Measurements from ENCODE around the gene CALML6.

DNA sequence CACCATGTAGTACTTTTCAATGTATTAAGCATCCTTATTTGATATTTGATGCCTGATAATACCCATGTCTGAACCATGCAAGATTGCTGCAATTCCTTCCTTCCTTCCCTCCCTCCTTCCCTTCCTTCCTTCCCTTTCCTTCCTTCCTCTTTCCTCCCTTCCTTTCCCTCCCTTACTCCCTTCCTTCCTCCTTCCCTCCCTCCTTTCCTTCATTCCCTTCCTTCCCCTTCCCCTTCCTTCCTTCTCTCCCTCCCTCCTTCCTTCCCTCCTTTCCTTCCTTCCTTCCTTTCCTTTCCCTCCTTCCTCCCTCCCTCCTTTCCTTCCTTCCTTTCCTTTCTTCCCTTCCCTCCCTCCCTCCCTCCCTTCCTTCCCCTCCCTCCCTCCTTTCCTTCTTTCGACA, 33.7 kb downstream of the CALML6 start:
- TF ChIP-seq, protein P1, sequence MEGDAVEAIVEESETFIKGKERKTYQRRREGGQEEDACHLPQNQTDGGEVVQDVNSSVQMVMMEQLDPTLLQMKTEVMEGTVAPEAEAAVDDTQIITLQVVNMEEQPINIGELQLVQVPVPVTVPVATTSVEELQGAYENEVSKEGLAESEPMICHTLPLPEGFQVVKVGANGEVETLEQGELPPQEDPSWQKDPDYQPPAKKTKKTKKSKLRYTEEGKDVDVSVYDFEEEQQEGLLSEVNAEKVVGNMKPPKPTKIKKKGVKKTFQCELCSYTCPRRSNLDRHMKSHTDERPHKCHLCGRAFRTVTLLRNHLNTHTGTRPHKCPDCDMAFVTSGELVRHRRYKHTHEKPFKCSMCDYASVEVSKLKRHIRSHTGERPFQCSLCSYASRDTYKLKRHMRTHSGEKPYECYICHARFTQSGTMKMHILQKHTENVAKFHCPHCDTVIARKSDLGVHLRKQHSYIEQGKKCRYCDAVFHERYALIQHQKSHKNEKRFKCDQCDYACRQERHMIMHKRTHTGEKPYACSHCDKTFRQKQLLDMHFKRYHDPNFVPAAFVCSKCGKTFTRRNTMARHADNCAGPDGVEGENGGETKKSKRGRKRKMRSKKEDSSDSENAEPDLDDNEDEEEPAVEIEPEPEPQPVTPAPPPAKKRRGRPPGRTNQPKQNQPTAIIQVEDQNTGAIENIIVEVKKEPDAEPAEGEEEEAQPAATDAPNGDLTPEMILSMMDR (conservative IDR thresholded peaks at IDR 0.05; ENCODE audit: low read length): no peak
- no peak for TF ChIP-seq EZH2phosphoT487 (IDR thresholded peaks at IDR 0.05; ENCODE audit: borderline replicate concordance)
